ENCODE results near the gene SLC39A2. TPM values are rescaled to one million over a fixed set of nuclear protein-coding genes. Genes with fewer than 3 reads are reported as not detected.

SLC39A2 gene
- total RNA-seq, 1 experiment from 2014 or later = not detected

GRCh38 chr14:20986811-20987210 is 12.3 kb upstream of the SLC39A2 start:
- BruUV-seq (replicated peaks) = no TSS peak
- CTCF ChIA-PET = no interaction called here
- peaks cover 2% of the 10 kb centered on the region; the same call in 1 of the 2 replicates for H3K36me3 ChIP-seq (ENCODE audit: low read depth, low read length)
- H3K27me3 ChIP-seq (ENCODE audit: low read length) = peaks cover 5% of the 10 kb centered on the region; the same call in 1 of the 2 replicates
- ATAC-seq (peak; percentile 61), DNase-seq (peak; percentile 95)
- no peaks in the 10 kb centered on the region; the same call in 1 of the 2 replicates for H3K9me2 ChIP-seq (replicated peaks; ENCODE audit: low read length)
- POLR2A ChIA-PET (ENCODE audit: unreplicated experiment) = no interaction called here
- peaks cover 40% of the 10 kb centered on the region for H3K4me1 ChIP-seq (ENCODE audit: insufficient read depth, low read length)
- H3F3A ChIP-seq (ENCODE audit: low read length, unreplicated experiment) = peaks cover 4% of the 10 kb centered on the region
- intact Hi-C loops (cut with micrococcal nuclease) = no loop called here
- H3K79me2 ChIP-seq (ENCODE audit: low read length) = peaks cover 20% of the 10 kb centered on the region
- H4K20me1 ChIP-seq (ENCODE audit: low read length) = peaks cover 2% of the 10 kb centered on the region; the same call in 1 of the 2 replicates
- peak overlapping the region; percentile 19; the same call in 1 of the 2 replicates for H3K4me3 ChIP-seq (ENCODE audit: low read length)
- peak overlapping the region; percentile 59 for H3K27ac ChIP-seq (ENCODE audit: low read length)
- H3K4me2 ChIP-seq (ENCODE audit: low read length) = peak overlapping the region; percentile 61
- no peak overlapping the region for H3K9ac ChIP-seq (ENCODE audit: low read length)
- H3K9me3 ChIP-seq (ENCODE audit: low read length) = no peaks in the 10 kb centered on the region
- TF ChIP-seq CTCF (conservative IDR thresholded peaks at IDR 0.05; ENCODE audit: low read depth, low read length) = no peak
- H2AFZ ChIP-seq (ENCODE audit: low read length) = peak overlapping the region; percentile 44

- POLR2A ChIA-PET (ENCODE audit: unreplicated experiment) = no interaction called here
Observed at GRCh38 chr14:20988717-20989470, 10.2 kb upstream of the SLC39A2 start.

More at GRCh38 chr14:20988717-20989470, 10.2 kb upstream of the SLC39A2 start:
- H3K27me3 ChIP-seq (ENCODE audit: low read length) = no peaks in the 10 kb centered on the region
- H3K9me3 ChIP-seq (ENCODE audit: low read length) = no peaks in the 10 kb centered on the region
- no peak for DNase-seq
- CTCF ChIA-PET = interaction anchor here (0.6 to 0.9 kb wide), 2 partner anchors 18 to 152 kb away, joined by 3 to 4 read pairs; no protein-coding TSS in a partner anchor
- H4K20me1 ChIP-seq (ENCODE audit: low read length) = peaks cover 4% of the 10 kb centered on the region; the same call in 1 of the 2 replicates
- H3K36me3 ChIP-seq (ENCODE audit: low read depth, low read length) = peaks cover 18% of the 10 kb centered on the region
- peaks cover 29% of the 10 kb centered on the region for H3K79me2 ChIP-seq (ENCODE audit: low read length)
- H3K4me1 ChIP-seq (ENCODE audit: insufficient read depth, low read length) = peaks cover 42% of the 10 kb centered on the region
- H2AFZ ChIP-seq (ENCODE audit: low read length) = 0 out of 2 replicates have a peak overlapping the region, but pooled peaks have one; percentile 16
- H3K4me3 ChIP-seq (ENCODE audit: low read length) = peak overlapping the region; percentile 92
- intact Hi-C loops (cut with micrococcal nuclease) = loop anchor here (1.0 kb wide), 1 partner anchor 18 kb away; no protein-coding TSS in a partner anchor
- no peaks in the 10 kb centered on the region; the same call in 1 of the 2 replicates for H3K9me2 ChIP-seq (replicated peaks; ENCODE audit: low read length)
- H3K9ac ChIP-seq (ENCODE audit: low read length) = peak overlapping the region; percentile 47; the same call in 1 of the 2 replicates
- peak overlapping the region; percentile 21; the same call in 1 of the 2 replicates for H3K27ac ChIP-seq (ENCODE audit: low read length)
- H3F3A ChIP-seq (ENCODE audit: low read length, unreplicated experiment) = peaks cover 4% of the 10 kb centered on the region
- peak overlapping the region; percentile 83 for H3K4me2 ChIP-seq (ENCODE audit: low read length)
- ATAC-seq = no peak
- TF ChIP-seq CTCF (conservative IDR thresholded peaks at IDR 0.05; ENCODE audit: low read depth, low read length) (no peak), EZH2 (IDR thresholded peaks at IDR 0.05; ENCODE audit: low read length, unreplicated experiment) (no peak), EZH2phosphoT487 (IDR thresholded peaks at IDR 0.05; ENCODE audit: borderline replicate concordance, low read length) (no peak)
- TSS peak; percentile 97 for BruUV-seq (replicated peaks)

All from PC-3 (cell line).